ENCODE results near the gene C22orf23.

The C22orf23 gene

DNA sequence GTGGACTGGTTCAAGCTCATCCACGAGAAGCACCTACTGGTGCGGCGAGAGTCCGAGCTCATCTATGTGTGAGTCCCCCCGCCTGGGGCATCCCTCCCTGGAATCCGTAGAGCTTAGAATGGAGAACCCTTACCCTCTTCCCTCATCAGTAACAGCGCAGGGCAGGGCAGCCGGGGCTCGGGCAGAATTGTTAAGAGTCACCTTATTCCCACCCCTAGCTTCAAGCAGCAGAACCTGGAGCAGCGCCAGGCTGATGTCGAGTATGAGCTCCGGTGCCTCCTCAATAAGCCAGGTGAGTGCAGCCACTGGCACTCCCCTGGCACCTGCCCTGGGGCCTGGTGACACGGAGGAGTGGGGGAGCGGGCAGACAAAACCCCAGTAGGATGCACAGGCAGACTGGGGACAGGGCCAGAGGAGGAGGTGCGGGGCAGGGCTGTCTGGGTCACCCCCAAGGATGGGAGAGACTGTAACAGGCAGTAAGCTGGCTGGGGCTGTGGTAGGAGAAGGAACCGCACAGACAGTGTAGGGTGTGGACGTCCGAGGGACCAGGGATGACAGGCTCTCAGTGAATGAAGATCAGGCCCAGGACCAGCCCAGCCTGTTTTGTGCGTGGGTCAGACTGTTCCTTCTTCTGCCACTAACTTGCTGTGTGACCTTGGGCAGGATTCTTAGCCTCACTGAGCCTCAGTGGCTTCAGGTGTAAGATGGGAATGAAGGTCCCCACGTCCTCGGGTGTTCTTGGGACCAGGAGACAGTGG is 20.4 kb downstream of the C22orf23 start:
- H3K79me1 ChIP-seq (ENCODE audit: low read length) = peaks cover 2% of the 10 kb centered on the region
- H3K23ac ChIP-seq (ENCODE audit: low read length) = no peak overlapping the region
- no peak overlapping the region for H3K4me3 ChIP-seq (ENCODE audit: low read depth, low read length)
- H3K4ac ChIP-seq (ENCODE audit: low read depth, low read length) = no peak overlapping the region
- H2BK120ac ChIP-seq (ENCODE audit: insufficient read depth, low read length, poor library complexity) = no peak overlapping the region
- H4K12ac ChIP-seq (ENCODE audit: low read depth, low read length) = no peak overlapping the region
- DNase-seq = peak; percentile 27 to 53
- H4K91ac ChIP-seq (ENCODE audit: low read depth, low read length) = no peak overlapping the region
- no peak overlapping the region for H2BK12ac ChIP-seq (ENCODE audit: low read length)
- H3K9ac ChIP-seq (ENCODE audit: low read length) = no peak overlapping the region
- H3K36me3 ChIP-seq (ENCODE audit: control insufficient read depth in 1 of 2, insufficient read depth in 2 of 2, low read length in 2 of 2) = peaks cover 77 to 78% of the 10 kb centered on the region in 2 experiments
- H3K18ac ChIP-seq (ENCODE audit: low read length) = no peak overlapping the region
- no CpG with 5 or more reads among the region's 21 CpGs for WGBS (ENCODE audit: extremely low coverage, insufficient coverage, insufficient read length)
- no peaks in the 10 kb centered on the region for H3K79me2 ChIP-seq (ENCODE audit: control insufficient read depth, insufficient read depth, low read length, poor library complexity)
- H2BK5ac ChIP-seq (ENCODE audit: low read depth, low read length, poor library complexity) = no peak overlapping the region
- H3K27me3 ChIP-seq (ENCODE audit: insufficient read depth, low read length) = no peaks in the 10 kb centered on the region
- no peak overlapping the region for H4K8ac ChIP-seq (ENCODE audit: low read depth, low read length)
- no peak overlapping the region for H3K4me2 ChIP-seq (ENCODE audit: low read length)
- H3K27ac ChIP-seq (ENCODE audit: low read depth, low read length) = no peak overlapping the region
- H2AFZ ChIP-seq (ENCODE audit: insufficient read depth, low read length, poor library complexity) = no peak overlapping the region
- H3K14ac ChIP-seq (ENCODE audit: low read length) = no peak overlapping the region
- peaks cover 5 to 12% of the 10 kb centered on the region in 2 experiments for H3K4me1 ChIP-seq (ENCODE audit: control insufficient read depth in 1 of 2, insufficient read depth in 2 of 2, low read length in 2 of 2)
- peaks cover 3% of the 10 kb centered on the region for H3K9me3 ChIP-seq (ENCODE audit: insufficient read depth, low read depth, low read length)
- H2AK5ac ChIP-seq (ENCODE audit: low read length) = no peak overlapping the region

DNA sequence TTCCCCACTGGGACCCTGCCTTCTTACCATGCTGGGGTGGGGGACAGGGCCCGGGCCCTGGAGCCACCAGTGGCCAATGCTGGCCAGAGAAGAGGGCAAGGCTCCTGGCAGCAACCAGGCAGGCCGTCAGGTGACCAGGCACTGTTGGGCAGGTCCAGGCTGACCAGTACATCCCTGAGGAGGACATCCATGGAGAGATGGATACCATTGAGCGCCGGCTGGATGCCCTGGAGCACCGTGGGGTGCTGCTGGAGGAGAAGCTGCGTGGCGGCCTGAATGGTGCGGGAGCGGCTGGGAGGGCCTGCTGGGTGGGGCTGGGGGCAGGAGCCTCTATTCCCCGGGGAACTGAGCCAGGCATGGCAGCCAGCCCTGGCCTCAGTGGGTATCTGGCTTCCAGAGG is 21.0 kb downstream of the C22orf23 start:
- no peak overlapping the region for H3K4me2 ChIP-seq (ENCODE audit: low read length)
- no peak overlapping the region for H3K4me3 ChIP-seq (ENCODE audit: low read depth, low read length)
- H3K14ac ChIP-seq (ENCODE audit: low read length) = no peak overlapping the region
- no peak overlapping the region for H4K12ac ChIP-seq (ENCODE audit: low read depth, low read length)
- H2BK12ac ChIP-seq (ENCODE audit: low read length) = no peak overlapping the region
- H2BK5ac ChIP-seq (ENCODE audit: low read depth, low read length, poor library complexity) = no peak overlapping the region
- peaks cover 3% of the 10 kb centered on the region for H3K9me3 ChIP-seq (ENCODE audit: insufficient read depth, low read depth, low read length)
- H3K18ac ChIP-seq (ENCODE audit: low read length) = no peak overlapping the region
- peaks cover 5 to 12% of the 10 kb centered on the region in 2 experiments for H3K4me1 ChIP-seq (ENCODE audit: control insufficient read depth in 1 of 2, insufficient read depth in 2 of 2, low read length in 2 of 2)
- peaks cover 76 to 77% of the 10 kb centered on the region in 2 experiments for H3K36me3 ChIP-seq (ENCODE audit: control insufficient read depth in 1 of 2, insufficient read depth in 2 of 2, low read length in 2 of 2)
- H2BK120ac ChIP-seq (ENCODE audit: insufficient read depth, low read length, poor library complexity) = no peak overlapping the region
- H2AFZ ChIP-seq (ENCODE audit: insufficient read depth, low read length, poor library complexity) = no peak overlapping the region
- H4K91ac ChIP-seq (ENCODE audit: low read depth, low read length) = no peak overlapping the region
- H3K27ac ChIP-seq (ENCODE audit: low read depth, low read length) = no peak overlapping the region
- no peak overlapping the region for H3K4ac ChIP-seq (ENCODE audit: low read depth, low read length)
- no peak overlapping the region for H4K8ac ChIP-seq (ENCODE audit: low read depth, low read length)
- no peak for DNase-seq
- no peak overlapping the region for H2AK5ac ChIP-seq (ENCODE audit: low read length)
- H3K79me1 ChIP-seq (ENCODE audit: low read length) = peaks cover 2% of the 10 kb centered on the region
- H3K79me2 ChIP-seq (ENCODE audit: control insufficient read depth, insufficient read depth, low read length, poor library complexity) = no peaks in the 10 kb centered on the region
- no CpG with 5 or more reads among the region's 10 CpGs for WGBS (ENCODE audit: extremely low coverage, insufficient coverage, insufficient read length)
- no peaks in the 10 kb centered on the region for H3K27me3 ChIP-seq (ENCODE audit: insufficient read depth, low read length)
- H3K23ac ChIP-seq (ENCODE audit: low read length) = no peak overlapping the region
- H3K9ac ChIP-seq (ENCODE audit: low read length) = peak overlapping the region; percentile 19

DNA sequence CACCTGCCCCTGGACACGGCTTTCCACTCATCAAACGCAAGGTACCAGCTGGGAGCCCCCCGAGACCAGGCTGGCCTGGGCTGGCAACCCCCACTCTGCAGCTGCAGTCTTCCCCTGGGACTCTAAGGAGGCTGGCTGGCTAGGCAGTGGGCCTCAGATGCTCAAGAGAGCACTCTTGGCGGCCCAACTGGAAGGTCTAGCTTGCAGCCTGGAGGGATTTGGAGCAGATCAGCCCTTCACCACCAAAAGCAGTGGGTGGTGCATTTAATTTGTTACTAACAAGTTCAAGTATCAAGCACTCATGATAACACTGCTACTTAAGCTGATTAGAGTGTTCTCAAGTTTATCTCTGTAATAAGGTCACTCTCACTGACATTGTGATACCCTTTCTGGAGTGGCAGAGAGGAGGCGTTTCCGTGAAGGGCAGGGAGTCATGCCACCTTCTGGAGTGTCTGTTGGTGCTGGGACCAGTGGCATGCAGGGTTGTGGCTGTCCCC is 21.5 kb downstream of the C22orf23 start:
- H3K4me3 ChIP-seq (ENCODE audit: low read depth, low read length) = no peak overlapping the region
- no peaks in the 10 kb centered on the region for H3K79me2 ChIP-seq (ENCODE audit: control insufficient read depth, insufficient read depth, low read length, poor library complexity)
- H3K18ac ChIP-seq (ENCODE audit: low read length) = no peak overlapping the region
- no peak overlapping the region for H3K4ac ChIP-seq (ENCODE audit: low read depth, low read length)
- no peak overlapping the region for H3K4me2 ChIP-seq (ENCODE audit: low read length)
- no peak overlapping the region for H3K27ac ChIP-seq (ENCODE audit: low read depth, low read length)
- H4K12ac ChIP-seq (ENCODE audit: low read depth, low read length) = no peak overlapping the region
- no peak overlapping the region for H2BK120ac ChIP-seq (ENCODE audit: insufficient read depth, low read length, poor library complexity)
- H4K91ac ChIP-seq (ENCODE audit: low read depth, low read length) = no peak overlapping the region
- H2BK5ac ChIP-seq (ENCODE audit: low read depth, low read length, poor library complexity) = no peak overlapping the region
- H4K8ac ChIP-seq (ENCODE audit: low read depth, low read length) = no peak overlapping the region
- no peak overlapping the region for H3K23ac ChIP-seq (ENCODE audit: low read length)
- no peak for DNase-seq
- H2AFZ ChIP-seq (ENCODE audit: insufficient read depth, low read length, poor library complexity) = no peak overlapping the region
- H3K4me1 ChIP-seq (ENCODE audit: control insufficient read depth in 1 of 2, insufficient read depth in 2 of 2, low read length in 2 of 2) = peaks cover 5 to 12% of the 10 kb centered on the region in 2 experiments
- peaks cover 2% of the 10 kb centered on the region for H3K79me1 ChIP-seq (ENCODE audit: low read length)
- no peak overlapping the region for H2BK12ac ChIP-seq (ENCODE audit: low read length)
- H3K27me3 ChIP-seq (ENCODE audit: insufficient read depth, low read length) = no peaks in the 10 kb centered on the region
- no peak overlapping the region for H3K14ac ChIP-seq (ENCODE audit: low read length)
- no CpG with 5 or more reads among the region's 6 CpGs for WGBS (ENCODE audit: extremely low coverage, insufficient coverage, insufficient read length)
- peaks cover 76 to 77% of the 10 kb centered on the region in 2 experiments for H3K36me3 ChIP-seq (ENCODE audit: control insufficient read depth in 1 of 2, insufficient read depth in 2 of 2, low read length in 2 of 2)
- H2AK5ac ChIP-seq (ENCODE audit: low read length) = no peak overlapping the region
- H3K9ac ChIP-seq (ENCODE audit: low read length) = no peak overlapping the region
- H3K9me3 ChIP-seq (ENCODE audit: insufficient read depth, low read depth, low read length) = peaks cover 3% of the 10 kb centered on the region

DNA sequence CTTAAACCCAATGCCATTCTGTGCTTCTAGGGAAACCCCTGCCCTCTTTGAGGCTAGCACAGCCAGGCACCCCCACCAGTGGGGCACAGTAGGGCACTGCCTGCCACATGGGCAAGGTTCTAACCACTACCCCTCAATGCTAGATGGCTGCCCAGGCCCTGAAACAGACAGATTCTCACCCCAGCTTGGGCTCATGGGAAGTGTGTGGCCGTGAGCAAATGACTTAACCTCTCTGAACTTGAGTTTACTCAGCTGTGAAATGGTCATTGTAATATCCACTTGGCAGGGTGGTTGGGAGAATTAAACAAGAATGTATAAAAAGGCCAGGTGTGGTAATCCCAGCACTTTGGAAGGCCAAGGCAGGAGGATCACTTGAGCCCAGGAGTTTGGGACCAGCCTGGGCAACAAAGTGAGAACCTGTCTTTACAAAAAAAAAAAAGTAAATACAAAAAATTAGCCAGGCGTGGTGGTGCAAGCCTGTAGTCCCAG is 22.4 kb downstream of the C22orf23 start:
- no peak overlapping the region for H4K12ac ChIP-seq (ENCODE audit: low read depth, low read length)
- H3K27ac ChIP-seq (ENCODE audit: low read depth, low read length) = no peak overlapping the region
- no CpG with 5 or more reads among the region's 2 CpGs for WGBS (ENCODE audit: extremely low coverage, insufficient coverage, insufficient read length)

More for the DNA sequence above, 22.4 kb downstream of the C22orf23 start:
- Histone ChIP-seq H3K9me3 (ENCODE audit: insufficient read depth, low read depth, low read length) (peaks cover 3% of the 10 kb centered on the region), H2AFZ (ENCODE audit: insufficient read depth, low read length, poor library complexity) (no peak overlapping the region), H2BK5ac (ENCODE audit: low read depth, low read length, poor library complexity) (no peak overlapping the region), H3K4me3 (ENCODE audit: low read depth, low read length) (no peak overlapping the region), H2AK5ac (ENCODE audit: low read length) (no peak overlapping the region), H3K79me2 (ENCODE audit: control insufficient read depth, insufficient read depth, low read length, poor library complexity) (no peaks in the 10 kb centered on the region), H3K14ac (ENCODE audit: low read length) (no peak overlapping the region), H2BK12ac (ENCODE audit: low read length) (no peak overlapping the region), H4K91ac (ENCODE audit: low read depth, low read length) (no peak overlapping the region), H3K4me1 (ENCODE audit: control insufficient read depth in 1 of 2, insufficient read depth in 2 of 2, low read length in 2 of 2) (peaks cover 5 to 12% of the 10 kb centered on the region in 2 experiments), H3K79me1 (ENCODE audit: low read length) (peaks cover 2% of the 10 kb centered on the region), H3K23ac (ENCODE audit: low read length) (no peak overlapping the region), H3K36me3 (ENCODE audit: control insufficient read depth in 1 of 2, insufficient read depth in 2 of 2, low read length in 2 of 2) (peaks cover 78 to 79% of the 10 kb centered on the region in 2 experiments), H3K9ac (ENCODE audit: low read length) (no peak overlapping the region), H3K18ac (ENCODE audit: low read length) (no peak overlapping the region), H2BK120ac (ENCODE audit: insufficient read depth, low read length, poor library complexity) (no peak overlapping the region), H4K8ac (ENCODE audit: low read depth, low read length) (no peak overlapping the region), H3K4ac (ENCODE audit: low read depth, low read length) (no peak overlapping the region), H3K27me3 (ENCODE audit: insufficient read depth, low read length) (no peaks in the 10 kb centered on the region), H3K4me2 (ENCODE audit: low read length) (no peak overlapping the region)
- DNase-seq = no peak
